Esophagus mucosa (tissue), 1 donor: ENCODE results near the gene TRMT11. TPM values are rescaled to one million over a fixed set of nuclear protein-coding genes. Genes with fewer than 3 reads are reported as not detected.
"Not testable (repeated sequence)": the region's sequence is repeated elsewhere in the genome, so short reads cannot be mapped to it uniquely, and the experiment has no call there.

Source experiments
- ATAC-seq: fragments of 200-7000 bp; cut with Tn5 transposase; one replicate; pipeline ENCODE4 v1.9.1; 2020
- total RNA-seq: library from RNA; stranded (reverse); gene quantifications from one replicate; pipeline ENCODE4 v1.2.4, GENCODE V29; 2023
- donor health status: DM: yes; HTN: yes; CAD: no.

The TRMT11 gene
- total RNA-seq, 1 donor from 2014 or later: 11.0 TPM

- no peak for ATAC-seq
Measured at GRCh38 chr6:125994670-125995488, 8.5 kb downstream of the TRMT11 start.

DNA sequence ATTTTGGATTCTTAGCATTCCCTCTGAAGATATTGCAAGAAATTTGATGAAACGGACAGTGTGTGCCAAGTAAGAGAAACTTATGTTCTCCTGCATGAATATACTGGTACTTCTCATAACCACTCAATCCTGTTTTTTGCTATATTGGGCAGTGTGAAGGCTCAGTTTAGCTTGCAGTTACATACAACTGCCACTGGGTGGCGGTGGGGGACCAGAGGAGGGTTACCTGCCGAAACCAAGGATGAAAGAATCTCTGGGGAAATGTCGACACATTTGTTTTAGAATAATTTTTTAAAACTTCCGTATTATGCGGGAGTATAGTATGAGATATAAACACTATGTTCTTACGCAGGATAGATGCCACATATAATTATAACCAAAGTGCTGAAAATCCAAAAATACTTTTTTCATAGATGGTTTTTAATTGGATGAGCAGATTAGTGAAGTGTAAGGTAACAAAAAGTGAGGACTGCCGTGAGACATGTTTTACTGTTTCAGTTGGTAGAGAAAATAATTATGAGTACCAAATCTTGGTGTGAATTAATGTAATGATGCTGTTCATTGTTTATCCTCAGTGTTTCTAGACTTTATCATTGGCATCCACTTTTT, 9.7 kb downstream of the TRMT11 start:
- peak; percentile 93 for ATAC-seq

- no peak for ATAC-seq
Measured at GRCh38 chr6:126002755-126003679, 16.7 kb downstream of the TRMT11 start.

DNA sequence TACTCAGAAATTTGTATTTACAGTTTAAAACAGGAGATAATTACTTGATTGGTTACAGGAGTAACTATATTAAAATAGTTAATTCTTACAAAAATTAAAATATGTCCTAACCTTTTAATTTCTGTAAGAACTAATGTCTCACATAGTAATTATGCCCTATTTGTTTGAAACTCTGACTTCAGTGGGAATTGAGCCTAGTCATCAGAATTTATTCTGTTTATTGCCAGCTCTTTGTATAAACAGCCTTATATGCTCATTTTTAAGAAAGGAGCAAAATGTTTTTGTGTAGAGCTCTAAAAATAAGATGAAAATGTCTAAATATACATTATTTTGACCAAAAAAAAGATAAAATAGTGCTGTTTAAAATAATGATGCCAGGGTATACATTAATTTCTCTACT, 21.5 kb downstream of the TRMT11 start:
- ATAC-seq: no peak

GRCh38 chr6:126010040-126010439, 23.7 kb downstream of the TRMT11 start:
- ATAC-seq: no peak

DNA sequence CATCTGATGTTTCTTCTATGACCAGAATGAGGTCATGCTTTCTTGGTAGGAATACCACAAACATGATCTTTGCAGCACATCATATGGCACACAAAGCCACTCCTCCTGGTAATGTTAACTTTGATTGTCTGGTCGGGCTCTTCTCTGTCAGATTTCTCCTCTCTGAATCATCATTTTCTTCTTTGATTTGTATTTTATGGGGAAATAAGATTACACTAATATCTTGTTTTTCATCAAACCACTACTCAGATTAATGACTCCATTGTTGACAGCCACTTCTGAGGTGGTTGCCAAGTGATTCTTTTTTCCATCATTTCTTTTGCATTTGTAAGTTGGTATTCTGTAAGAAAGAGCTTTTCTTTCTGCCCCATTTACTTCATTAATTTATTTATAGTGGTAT, 29.5 kb downstream of the TRMT11 start:
- ATAC-seq: no peak

- no peak for ATAC-seq
Measured at GRCh38 chr6:126016591-126016990, 30.3 kb downstream of the TRMT11 start.

- ATAC-seq: no peak
Measured at GRCh38 chr6:126017668-126018067, 31.3 kb downstream of the TRMT11 start.

DNA sequence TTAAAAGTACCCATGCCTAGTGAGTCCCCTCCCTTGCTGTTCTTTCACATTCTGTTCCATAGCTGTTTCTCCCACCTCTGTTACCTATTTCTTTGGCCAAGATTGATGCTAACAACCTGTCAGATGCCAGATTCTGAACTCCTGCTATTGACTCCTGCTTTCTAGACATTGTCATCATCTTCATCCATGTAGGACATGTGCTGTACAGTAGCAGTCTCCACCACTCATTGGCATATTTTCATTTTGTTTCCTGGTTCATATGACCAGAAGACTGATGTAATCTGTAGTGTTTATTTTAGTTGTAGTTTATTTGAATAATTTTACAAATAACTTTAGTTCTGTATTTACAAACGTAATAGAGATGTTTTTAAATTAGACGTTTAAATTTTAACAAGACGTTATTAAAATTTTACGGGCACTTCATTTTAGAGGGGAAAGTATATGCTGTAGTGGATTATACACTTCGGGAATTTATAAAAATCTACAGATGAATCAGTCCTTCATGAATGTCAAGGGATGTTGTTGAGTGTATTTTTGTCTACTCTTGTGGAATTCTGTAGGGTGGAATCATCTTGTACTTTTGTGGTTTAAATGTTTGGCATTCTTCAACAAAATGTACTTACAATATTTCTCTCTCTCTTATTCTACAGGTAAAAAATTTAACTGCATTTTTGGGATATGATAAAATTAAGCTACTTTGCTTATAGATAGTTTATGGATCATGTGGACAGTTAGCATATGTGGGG, 34.1 kb downstream of the TRMT11 start:
- ATAC-seq: no peak

DNA sequence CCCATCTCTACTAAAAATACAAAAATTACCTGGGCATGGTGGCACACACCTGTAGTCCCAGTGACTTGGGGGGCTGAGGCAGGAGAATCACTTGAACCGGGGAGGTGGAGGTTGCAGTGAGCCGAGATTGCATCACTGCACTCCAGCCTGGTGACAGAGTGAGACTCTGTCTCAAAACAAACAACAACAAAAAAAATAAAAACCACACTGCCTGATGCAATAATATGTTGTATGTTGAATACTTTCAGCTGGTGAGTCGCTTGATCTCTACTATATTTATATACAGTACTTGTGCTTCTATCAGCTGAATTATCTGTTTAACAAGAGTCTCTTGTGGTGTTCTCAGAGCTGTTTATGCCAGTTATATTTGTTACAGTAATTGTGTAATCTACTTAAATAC, 37.1 kb downstream of the TRMT11 start:
- not testable (repeated sequence) for ATAC-seq

- ATAC-seq: no peak
Measured at GRCh38 chr6:126026001-126026400, 39.7 kb downstream of the TRMT11 start.

- no peak for ATAC-seq
Measured at GRCh38 chr6:126027601-126028000, 41.3 kb downstream of the TRMT11 start.

GRCh38 chr6:126030045-126030444, 43.7 kb downstream of the TRMT11 start:
- ATAC-seq: no peak

GRCh38 chr6:126033696-126034095, 47.4 kb downstream of the TRMT11 start:
- peak; percentile 83 for ATAC-seq

DNA sequence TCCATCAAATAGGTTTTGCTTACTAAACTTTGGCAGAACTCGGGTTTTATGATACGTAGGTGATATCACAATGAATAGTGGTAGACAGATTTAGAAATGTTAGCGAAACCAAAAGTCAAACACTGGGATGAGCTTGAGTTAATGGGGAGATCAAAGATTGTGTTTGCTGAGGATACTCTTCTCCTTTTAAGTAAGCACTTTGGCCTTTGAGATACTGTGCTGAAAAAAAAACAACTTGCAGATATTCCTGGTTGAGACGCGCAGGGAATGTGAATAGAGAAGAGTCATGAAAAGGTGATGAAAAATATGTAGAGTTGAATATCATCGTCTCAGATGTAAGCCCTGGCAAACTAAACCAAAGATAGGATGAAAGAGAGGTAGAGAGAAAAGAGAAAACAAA, 48.3 kb downstream of the TRMT11 start:
- no peak for ATAC-seq

DNA sequence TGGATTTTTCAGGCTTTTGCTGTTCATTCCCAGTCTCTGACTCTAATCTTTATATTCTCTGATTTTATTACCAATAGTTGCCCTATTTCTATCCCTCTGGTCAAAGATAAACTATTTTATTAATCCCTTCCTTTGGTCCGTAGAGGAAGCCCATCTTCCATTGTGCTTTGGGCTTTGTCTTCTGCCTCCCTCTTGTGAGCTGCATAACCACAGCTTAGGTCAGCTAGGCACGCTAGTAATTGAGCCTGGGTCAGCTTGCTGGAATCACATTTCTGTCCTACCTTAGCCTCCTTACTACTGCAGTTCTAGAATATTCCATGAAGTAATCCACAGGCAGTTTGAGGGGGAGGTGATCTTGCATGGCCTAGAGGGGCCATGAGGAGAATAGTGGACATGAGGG, 49.4 kb downstream of the TRMT11 start:
- no peak for ATAC-seq

DNA sequence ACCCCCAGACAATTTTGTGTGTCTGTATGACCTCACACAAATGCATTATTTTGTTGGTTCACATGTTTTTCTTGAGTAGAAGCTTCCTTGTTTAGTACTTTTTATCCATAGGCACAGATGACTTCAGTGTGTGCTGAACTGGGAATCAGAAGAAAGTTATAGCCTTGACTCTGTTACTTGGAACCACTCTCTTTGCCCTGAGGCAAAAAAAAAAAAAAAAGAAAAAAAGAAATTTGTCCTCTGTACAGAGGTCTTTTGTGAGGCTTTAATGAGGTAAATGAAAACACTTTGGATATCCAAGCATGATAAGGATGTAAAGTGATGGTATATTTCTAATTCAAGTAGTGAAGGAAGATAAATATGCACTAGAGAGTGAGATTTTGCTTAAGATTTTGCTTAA, 51.9 kb downstream of the TRMT11 start:
- ATAC-seq: no peak

- ATAC-seq: no peak
Measured at GRCh38 chr6:126039284-126039683, 52.9 kb downstream of the TRMT11 start.

GRCh38 chr6:126040394-126040793, 54.1 kb downstream of the TRMT11 start:
- no peak for ATAC-seq

GRCh38 chr6:126040826-126041225, 54.5 kb downstream of the TRMT11 start:
- peak; percentile 89 for ATAC-seq

- no peak for ATAC-seq
Measured at GRCh38 chr6:126041516-126041915, 55.2 kb downstream of the TRMT11 start.

DNA sequence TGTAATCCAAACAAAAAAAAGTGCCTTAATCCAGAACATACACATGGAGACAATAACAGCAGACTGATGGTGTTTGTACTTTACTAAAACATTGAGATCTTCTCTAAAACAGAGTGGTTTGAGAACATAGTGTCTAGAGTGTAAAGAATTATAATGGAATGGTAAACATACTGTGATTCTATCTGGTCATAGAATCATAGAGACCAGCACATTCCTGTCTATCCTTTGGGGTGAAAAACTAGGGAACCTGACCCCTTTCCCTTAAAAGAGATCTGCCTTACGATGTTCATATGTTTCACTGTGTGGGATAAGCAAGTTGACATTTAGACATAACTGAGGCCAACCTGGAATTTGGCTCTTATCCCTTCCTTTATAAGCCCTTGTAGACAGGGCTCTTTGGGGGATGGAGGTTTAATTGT, 55.7 kb downstream of the TRMT11 start:
- no peak for ATAC-seq
